WI38 (cell line): ENCODE data around the gene TMEM131.

ENCODE experiments used
- H3K4me3 ChIP-seq: 2 replicates; pipeline ENCODE4 v1.5.1; 2011; ENCODE audit warnings: low read depth, mild to moderate bottlenecking, control low read depth, low read length
- CTCF ChIP-seq: IDR thresholded peaks from 2 replicates; pipeline ENCODE4 v1.5.1; 2012; ENCODE audit warnings: low read depth, mild to moderate bottlenecking, control low read depth, low read length

The TMEM131 gene

GRCh38 chr2:97745474-97746174, 250.1 kb downstream of the TMEM131 start:
- TF ChIP-seq CTCF, result no peak

GRCh38 chr2:97743913-97744312, 251.8 kb downstream of the TMEM131 start:
- H3K4me3 ChIP-seq, result no peak overlapping the region
- no peak for TF ChIP-seq CTCF

More at GRCh38 chr2:97745474-97746174, 250.1 kb downstream of the TMEM131 start:
- H3K4me3 ChIP-seq, result no peak overlapping the region

- H3K4me3 ChIP-seq, result no peak overlapping the region
- no peak for TF ChIP-seq CTCF
These were observed 253.3 kb downstream of the TMEM131 start for GRCh38 chr2:97742381-97742847.

GRCh38 chr2:97741686-97742085, 254.1 kb downstream of the TMEM131 start:
- no peak for TF ChIP-seq CTCF

GRCh38 chr2:97741251-97741650, 254.5 kb downstream of the TMEM131 start:
- no peak overlapping the region for H3K4me3 ChIP-seq
- no peak for TF ChIP-seq CTCF

More at GRCh38 chr2:97741686-97742085, 254.1 kb downstream of the TMEM131 start:
- H3K4me3 ChIP-seq, result no peak overlapping the region

GRCh38 chr2:97740590-97741182, 255.1 kb downstream of the TMEM131 start:
- no peak overlapping the region for H3K4me3 ChIP-seq
- peak; percentile 76 for TF ChIP-seq CTCF

GRCh38 chr2:97739893-97740245, 255.9 kb downstream of the TMEM131 start:
- H3K4me3 ChIP-seq, result no peak overlapping the region
- no peak for TF ChIP-seq CTCF
